GM04504 (cell line): ENCODE results near the gene HOXC13.

Experiments used
- DNase-seq: peaks from one replicate; pipeline ENCODE4 v3.0.0-alpha.2; 2012; ENCODE audit warnings: low read depth

HOXC13 gene, protein sequence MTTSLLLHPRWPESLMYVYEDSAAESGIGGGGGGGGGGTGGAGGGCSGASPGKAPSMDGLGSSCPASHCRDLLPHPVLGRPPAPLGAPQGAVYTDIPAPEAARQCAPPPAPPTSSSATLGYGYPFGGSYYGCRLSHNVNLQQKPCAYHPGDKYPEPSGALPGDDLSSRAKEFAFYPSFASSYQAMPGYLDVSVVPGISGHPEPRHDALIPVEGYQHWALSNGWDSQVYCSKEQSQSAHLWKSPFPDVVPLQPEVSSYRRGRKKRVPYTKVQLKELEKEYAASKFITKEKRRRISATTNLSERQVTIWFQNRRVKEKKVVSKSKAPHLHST

DNA sequence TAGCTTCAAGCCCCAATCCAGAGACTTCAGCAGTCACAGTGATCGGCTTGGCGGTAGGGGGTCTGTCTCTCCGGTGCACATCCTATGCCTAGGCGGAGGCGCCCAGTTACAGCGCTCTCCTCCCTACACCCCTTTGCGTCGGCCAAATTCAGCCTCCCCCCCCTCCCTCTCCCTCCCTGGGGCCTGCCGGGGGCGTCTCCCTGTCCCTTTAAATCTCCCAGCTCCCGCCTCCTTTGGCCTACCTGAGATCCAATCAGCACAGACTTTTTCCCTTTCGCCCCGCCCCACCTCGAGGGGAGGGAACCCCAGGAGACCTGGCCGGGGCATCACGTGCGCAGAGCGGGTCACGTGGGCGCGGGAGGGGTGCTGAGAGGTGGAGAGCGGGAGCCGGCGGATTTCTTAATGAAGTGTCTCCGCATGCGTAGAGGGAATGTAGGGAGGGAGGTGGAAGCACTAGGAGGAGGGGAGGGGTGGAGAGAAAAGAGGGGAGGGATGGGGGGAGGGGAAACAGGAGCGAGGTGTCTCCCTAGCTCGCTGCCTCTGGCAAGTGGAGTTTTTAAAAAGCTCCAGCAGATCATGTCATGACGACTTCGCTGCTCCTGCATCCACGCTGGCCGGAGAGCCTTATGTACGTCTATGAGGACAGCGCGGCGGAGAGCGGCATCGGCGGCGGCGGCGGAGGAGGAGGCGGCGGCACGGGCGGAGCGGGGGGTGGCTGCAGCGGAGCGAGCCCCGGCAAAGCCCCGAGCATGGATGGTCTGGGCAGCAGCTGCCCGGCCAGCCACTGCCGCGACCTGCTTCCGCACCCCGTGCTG is at the start of gene HOXC13:
HOXC13 (plus strand) TSS at position 506 of the 815 bp plus-strand sequence; CDS start at position 582, 76 bp downstream.
- peak; percentile 95 for DNase-seq

DNA sequence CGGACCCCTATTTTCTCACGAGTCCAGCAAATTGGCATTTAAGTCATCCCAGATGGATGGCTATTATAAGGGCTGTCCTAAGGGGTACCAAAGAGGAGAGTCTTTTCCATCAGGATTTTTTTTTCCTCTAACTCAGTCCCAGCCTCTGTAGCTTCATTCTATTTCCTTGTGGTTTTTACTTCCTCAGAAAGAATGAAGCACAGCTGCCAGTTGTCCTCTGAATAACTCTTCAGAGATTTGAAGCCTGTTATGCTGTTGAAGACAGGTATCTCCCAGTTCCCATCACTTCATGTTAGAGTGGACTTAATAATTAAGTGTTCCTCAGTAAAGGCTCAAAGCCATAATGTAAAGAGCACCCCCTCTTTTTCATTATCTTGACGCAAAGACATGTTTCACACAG is 48.5 kb upstream of the HOXC13 start:
- no peak for DNase-seq

DNA sequence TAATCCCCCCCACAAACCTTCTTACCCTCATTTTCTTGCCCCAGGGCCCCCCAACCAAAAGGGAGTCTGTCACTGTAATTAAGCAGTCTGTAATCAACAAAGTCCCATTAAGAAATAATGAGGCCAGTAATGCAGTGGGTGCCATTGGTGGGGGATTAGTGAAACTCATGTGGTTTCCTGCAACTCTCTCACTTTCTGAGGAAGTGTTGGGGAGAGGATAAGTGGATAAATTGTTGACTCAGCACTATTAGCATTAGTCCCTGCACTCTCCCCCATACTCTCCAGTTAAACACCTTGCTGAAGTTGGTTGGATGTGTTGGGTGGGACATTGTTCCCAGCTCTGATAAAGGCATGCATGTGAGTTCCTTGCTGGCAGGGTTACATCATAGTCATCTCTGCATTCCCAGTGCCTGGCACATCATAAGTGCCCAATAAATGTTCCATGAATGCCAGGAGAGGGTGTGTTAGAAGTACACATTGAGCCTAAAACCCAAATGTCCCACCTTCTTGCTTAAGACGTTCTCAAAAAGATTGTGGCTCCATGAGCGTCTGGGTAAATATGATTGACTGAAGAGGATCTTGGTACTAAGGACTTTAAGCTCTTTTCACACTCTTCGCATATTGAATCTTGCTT is 45.8 kb upstream of the HOXC13 start:
- no peak for DNase-seq

DNA sequence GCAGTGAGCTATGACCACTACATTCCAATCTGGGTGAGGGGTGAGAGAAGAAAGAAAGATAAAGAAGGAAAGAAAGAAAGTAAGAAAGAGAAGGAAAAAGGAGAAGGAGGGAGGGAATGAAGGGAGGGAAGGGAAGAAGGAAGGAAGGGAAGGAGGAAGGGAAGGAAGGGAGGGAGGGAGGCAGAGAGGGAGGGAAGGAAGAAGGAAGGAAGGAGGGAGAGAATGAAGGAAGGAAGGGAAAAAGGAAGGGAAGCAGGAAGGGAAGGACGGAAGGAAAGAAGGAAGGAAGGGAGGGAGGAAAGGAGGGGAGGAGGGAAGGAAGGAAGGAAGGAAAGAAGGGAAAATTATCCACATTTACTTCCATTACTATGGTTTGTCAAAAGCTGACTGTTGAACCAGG is 39.4 kb upstream of the HOXC13 start:
- DNase-seq, result no peak

DNA sequence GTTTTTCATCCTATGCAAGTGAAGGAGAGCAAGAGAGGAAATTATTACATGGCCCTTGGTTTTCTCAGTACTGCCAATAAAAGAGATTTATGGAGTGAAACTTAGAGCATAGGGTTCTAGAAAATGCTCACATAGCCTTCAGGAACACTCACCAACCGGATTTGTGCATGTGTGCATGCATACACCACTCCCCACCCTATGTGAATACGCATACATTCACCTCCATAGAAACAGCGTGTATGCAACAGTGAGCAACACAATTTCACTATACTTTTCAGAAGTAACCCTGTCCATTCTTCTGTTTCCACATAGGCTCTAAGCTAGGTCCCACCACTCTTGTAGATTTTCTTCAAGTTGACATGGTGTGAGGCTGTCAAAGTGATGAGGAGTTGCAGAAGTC is 31.5 kb upstream of the HOXC13 start:
- no peak for DNase-seq

DNA sequence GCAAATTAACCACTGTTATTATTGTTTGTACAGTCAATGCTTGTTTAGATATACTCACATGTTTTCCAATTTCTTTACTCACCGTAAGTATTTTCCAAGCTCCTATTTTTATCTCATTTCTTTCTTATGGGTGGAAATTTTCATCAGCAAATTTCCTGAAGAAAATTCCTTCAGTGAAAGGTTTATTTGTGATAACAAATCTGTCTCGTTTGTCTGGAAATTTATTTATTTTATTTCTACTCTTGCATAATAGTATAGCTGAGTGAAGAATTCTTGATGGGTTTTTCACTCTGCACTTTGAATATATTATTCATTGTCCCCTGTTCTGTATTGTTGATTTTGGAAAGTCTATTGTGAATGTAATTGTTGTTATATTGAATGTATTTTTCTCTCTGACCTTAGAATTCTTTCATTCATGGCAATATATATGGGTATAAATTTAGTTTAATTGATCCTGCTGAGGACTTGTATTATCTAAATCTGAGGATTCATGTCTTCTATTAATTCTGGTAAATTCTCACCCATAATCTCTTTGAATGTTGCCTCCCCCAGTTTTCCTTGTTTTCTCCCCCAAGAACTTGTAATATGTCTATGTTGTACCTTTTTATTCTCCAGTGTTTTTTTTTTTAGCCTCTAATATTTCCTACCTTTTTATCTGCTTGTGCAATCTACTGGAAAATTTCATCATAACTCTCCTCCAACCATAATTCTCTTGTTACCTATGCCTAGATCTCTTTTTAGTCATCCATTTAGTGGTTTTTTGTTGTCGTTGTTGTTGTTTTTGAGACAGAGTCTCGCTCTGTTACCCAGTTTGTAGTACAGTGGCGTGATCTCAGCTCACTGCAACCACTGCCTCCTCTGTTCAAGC is 21.6 kb upstream of the HOXC13 start:
- no peak for DNase-seq

DNA sequence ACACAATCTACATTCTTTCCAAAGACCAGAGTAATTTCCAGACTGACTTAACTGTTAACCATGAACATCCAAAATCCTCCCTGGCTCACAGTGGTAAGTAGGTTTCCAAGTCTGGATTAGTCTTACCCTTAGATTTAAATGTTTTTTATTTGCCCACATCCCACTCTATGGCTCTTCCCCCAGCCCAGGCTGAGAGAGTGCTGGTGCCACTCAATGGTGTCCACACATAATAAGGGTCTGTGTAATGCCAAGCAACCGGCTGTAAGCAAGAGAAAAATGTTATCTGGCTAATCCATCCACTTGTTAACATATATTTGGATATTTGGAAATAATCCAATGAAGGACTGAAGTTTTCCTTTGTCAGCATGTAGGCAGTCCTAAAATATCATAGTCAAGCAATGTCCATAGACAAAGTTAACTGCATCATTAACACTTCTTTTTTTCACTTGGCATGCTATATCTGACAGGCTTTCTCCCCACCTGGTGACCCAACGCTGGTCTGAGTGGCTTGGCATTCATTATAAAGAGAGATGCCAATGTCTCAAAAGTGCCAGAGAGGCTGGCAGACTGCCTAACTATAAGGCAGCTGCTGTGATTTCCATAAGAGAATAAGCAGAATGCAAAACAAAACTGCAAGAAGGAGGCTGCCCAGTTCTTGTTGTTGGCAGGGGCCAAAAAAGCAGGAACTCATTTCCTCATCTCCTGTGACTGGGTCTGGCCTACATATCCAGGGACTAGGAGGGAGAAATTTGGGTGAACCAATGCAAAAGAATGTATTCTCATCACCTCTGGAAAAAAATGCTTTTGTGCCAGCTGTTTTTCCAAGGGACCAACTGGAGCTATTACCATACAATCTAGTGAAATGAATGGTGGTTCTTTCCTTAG is 13.9 kb upstream of the HOXC13 start:
- DNase-seq, result no peak

DNA sequence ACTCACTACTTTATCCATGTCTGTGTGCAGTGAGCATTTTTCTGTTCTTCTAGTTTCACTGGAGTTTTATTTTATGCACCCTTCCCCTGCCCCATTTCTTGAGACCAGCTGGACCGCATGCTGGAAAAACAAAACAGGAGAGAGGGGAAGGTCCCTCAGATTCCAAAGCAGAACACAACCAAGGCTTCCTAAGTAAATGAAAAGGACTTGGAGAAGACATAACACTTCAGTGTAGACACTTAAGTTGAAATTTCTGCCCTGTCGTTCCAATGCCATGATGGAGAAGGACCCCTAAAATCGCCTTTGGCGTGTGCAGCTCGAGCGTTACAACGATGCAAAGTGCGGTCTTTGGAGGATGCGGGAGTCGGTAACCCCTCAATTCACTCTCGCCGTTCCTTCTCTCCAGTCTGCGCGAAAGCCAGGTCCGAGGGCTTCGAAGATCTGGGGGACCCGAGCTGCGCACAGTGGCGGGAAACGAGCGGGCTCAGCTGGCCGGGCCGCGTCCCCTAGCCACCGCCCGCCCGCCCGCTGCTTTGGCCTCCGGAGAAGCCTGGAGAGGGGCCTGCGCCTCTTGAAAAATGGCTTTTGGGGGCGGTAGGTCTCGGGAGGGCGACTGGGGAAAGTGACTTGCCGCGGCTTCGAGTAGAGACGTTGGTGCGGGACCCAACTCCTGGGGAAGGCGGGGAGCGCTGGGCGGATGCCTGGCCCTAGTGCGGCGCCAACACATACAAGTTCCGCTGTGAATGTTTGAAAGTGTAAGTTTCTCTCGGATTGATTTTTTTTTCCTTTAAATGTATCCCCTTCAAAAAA is 11.2 kb upstream of the HOXC13 start:
- no peak for DNase-seq

DNA sequence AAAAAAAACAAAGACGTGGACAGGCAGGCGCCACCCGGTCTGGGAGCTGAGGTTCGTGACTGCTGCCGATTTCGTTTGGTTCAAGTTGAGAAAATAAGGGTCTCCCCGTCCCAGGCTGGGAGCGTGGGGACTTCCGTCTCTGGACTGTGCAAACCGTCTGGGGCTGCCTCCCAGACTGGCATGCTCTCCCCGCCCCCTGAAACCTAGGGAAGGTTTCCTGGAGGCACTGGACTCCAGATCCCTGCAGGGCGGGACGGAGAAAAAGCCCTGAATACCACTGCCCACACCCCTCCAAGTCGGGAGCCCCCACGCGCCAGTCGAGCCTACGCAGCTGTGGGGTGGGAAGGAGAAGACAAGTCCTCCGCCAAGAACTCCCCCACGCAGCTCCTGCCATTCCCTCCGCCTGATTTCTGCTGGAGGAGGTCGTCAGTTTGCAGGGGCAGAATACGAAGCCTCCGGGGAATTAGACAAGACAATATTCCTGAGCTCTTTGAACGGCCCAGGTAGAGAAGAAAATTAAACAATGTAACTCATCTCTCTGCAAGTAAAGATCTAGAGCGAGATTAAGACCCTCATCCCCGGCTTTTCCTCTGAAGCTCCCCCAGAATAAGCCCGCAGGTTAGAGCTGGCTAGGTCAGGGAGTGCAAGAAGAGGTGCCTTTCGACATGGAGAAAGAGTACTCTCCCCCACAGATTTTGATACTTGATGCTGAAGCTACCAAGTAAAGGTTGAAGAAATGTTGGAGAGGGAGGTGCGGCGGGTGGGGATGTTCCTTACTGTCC is 10.4 kb upstream of the HOXC13 start:
- no peak for DNase-seq

DNA sequence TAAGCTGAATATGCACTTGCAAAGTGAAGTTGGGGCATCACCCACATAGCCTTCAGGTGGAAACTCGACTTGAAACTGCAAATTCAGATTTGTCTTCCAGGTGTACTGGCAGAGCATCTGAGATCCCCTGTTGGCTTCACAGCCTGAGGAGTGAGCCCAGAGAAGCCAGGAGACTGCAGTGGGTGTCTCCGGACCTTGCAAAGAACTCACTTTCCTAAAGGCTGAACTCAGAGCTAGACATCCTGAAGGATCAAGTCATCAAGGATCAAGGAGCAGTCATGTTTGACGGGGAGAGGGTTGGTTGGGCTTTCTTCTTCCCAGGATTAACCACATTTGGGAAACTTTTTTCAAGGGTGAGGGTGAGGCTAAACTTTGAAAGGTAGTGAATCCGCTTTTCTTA is 9.1 kb upstream of the HOXC13 start:
- no peak for DNase-seq

DNA sequence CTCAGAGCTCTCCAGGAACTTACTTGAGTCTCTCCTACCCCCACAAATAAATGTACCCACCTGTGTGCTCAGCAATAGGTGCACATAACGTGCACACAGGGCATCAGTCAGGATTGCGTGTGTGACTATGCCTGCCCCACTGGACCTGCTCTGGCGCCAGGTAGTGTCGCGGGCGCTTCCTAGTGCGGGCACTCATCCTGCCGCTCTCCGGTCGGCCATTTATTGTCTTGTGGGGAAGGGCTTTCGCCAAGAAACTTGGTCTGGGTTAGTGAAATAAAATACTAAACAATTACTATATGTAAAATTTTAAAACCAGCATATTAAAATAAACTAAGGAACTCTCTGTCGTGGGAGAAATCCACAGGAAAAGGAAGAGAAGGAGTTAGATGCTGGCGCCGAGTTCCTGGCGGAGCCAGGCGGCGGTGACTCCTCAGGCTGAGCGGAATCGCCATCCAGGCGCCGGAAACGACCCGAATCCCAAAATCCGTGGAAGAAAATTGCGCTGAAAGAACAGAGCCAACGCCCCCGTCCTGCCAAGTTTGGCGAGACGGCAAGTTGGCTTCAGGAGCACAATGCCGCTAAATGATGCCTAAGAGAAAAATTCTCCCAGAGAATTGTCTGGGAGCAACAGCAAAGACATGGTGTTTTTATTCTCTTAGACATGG is 7.9 kb upstream of the HOXC13 start:
- no peak for DNase-seq

DNA sequence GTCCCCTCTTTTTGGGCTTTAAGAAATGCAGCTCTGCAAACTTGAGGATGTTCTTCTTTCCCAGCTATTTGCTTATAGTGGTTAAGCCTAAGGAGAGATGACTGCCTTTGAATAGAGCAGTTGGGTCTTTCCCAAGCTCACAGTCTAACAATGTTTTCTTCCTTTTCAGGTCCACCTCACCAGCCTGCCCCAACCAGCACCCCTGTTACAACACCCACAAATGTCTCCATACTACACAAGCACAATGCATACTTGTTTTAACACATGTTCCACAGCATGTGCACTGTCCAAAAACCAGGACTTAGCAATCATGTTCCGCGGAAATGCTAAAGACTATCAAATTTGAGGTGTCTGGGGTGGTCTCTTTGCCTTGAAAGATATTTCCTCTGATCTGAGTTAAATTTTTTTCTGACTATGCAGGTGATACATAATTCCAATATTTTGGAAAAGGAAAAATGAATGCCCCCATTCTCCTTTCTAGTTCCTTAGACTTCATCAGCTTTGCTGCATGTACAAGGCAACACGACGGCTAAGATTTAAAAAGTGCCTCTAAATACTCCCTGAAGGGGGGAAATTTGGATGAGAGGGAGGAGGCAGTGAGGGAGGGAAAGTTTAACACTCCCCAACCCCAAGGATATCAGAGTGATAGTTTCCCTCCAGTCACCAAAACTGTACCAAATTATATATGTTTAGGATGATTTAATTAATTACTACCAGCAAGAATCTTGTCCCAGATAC is 6.6 kb upstream of the HOXC13 start:
- DNase-seq, result no peak

DNA sequence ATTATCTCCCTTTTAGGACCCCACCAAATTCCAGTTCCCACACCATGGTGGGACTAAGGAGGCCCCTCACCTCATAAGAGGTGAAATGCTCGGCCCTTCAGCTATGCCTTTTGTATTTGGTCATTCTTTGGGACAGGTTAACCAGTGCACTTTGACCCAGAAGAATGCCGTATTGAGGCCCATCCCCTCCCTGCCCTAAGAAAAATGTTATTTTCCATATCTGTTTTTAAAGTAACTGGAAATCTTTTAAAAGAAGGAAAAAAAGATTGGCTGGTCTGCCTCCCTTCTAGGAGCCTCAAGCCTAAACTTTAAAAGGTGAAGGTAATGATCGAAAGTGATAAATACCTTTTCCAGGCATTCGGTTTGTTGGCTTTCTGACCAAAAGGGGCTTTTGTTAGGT is 5.7 kb upstream of the HOXC13 start:
- DNase-seq, result no peak

DNA sequence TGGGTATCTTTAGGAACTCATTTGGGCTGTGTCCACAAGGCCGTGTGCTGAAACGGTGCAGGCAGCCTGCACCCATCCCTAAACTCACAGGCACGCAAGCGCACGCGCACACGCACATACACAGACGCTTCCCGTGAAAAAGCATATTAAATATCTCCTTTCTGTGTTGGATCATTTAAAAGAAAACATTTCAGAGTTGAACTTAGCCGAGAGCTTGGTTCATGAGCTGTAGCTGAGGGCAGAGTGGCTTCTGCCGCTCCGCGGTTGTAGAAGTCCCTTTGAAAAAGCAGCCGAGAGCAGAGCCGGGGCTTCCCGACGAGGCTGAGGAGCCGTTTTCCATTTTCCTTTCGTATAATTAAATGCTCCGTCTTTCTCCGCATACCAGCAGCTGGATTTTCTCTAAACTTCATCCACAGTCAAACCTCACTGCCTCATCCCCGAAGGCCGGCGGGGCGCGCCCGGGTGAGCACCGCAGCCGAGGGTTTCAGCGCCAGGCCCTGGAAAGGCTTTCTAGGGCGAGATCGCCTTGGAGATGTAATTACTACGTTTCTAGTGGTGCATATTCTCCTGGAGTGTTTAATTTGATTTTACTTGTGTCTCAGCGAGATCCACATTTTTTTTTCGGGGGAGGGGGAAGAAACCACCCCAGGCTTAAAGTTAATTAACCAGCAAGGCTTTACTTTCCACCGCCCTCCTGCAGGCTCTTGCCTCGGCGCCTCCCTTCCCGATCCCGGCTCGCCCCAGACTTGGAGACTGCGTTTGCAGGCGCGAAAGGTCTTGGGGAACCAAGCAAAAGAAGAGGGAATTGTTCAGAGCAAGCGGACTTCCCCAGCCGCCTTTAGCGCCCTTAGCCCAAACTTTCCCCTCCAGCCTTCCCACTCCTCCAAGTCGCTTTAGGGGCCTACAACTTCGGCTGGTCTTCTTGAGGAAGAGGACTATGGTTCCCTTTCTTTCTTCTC is 3.0 kb upstream of the HOXC13 start:
- no peak for DNase-seq

DNA sequence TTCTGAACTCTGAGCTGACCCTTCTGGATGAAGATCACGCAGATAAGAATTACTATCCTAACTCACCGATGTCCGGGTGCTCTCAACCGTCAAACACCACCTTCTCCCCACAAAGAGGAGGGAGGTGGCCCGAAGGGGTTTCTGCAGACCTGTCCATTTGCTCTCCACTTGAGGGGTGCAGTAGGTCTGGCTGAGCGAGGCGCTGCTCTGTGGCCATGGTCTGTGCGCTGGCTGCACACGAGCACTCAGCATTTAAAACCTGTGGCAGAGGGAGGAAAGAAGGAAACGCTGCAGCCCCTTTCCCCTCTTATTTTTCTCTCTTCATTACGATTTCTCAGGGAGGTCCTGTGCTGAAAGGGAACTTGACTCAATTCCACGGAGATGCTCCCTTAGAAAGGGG is 1.5 kb upstream of the HOXC13 start:
- DNase-seq, result no peak

DNA sequence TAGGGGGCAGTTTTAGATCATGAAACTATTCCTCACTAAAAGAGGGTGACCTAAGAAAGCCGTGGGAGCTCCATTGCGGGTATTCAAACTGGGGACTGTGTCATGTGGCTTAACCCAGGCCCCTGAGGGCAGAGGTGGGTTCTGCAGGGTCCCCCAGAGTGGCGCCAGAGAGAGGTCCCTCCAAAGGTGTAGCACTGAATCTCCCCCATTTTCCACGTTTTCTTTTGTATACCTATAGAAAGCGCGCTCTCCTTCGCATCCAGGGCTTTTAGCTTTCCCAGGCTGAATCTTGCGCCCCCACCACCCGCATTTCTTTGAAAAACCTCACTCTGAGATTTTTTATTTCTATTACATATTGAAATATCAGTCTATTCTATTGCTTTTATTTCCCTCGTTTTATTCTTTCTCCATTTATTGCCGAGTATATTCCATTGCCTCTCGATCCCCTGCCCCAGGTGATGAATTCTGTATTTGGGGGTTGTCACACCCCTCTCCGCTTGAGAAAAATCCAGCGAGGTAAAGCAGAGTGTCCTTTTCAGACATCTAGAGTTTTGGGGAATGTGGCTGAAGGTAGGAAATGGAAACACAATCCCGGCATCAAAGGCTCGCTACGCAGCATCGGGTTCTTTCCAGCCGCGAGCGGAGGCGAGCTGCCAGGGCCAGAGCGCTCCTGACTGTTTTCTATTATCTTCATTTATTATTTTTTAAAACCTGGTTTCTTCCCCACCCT is 870 bp upstream of the HOXC13 start:
- no peak for DNase-seq
